MV-4-11 (cell line): ENCODE measurements around the gene DCLK1.

Experiments used
- DNase-seq: peaks from one replicate; lab custom pipeline; 2025; lab: John Stamatoyannopoulos, UW

Gene DCLK1

DNA sequence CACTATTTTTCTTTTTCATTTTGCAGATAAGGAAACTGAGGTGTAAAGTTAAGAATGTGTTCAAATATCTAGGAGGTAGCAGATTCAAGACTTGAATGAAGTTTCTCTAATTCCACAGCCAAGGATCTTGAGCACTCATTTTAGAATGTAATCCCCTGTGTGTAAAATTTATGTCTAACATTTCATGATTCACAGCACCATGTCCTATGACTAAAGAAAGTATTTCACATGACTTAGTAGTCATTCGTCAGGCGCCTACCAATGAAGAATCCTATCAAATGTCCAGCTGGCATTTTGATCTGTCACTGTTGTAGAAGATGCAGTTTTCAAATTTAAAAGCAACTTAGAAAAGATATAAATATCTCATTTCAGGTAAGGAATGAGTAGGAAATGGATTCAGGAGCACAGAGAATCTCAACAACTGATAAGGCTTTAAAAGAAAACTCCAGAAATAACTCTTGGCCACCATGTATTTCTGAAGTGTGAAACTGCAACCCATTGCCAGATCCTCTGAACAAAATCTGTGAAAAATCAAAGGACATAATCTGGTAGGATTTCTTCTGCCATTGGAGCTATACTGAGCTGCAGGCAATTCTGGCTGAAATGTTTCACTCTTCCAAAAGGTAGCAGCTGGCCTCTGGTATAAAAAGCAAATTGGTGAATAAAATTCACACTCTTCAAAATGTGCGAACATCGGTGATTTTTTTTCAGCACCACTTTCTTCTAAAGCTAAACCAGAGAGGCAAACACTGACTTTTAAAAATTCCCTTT is 92.2 kb downstream of the DCLK1 start:
- no peak for DNase-seq

- no peak for DNase-seq
Measured at GRCh38 chr13:36033035-36033434, 98.1 kb downstream of the DCLK1 start.

DNA sequence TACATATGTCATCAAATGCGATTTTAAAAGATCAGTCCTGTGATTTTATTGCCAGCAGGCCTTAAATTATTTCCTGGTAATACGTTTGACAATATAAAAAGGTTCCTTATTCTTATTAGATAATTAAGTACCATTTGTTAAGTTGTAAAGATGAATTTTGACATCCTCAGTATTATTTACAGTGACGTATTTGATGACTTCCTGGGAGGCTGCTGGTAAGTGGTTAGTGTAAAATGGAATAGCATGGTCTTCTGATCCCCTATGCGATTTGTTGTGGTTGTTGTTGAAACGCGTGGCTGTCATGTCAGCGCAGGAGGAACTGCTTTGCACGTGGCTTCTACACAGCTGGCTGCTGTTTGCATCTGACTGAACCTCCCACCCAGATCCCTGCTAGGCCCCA is 99.7 kb downstream of the DCLK1 start:
- DNase-seq: no peak

- DNase-seq: no peak
Measured at GRCh38 chr13:36030670-36031331, 100.4 kb downstream of the DCLK1 start.

GRCh38 chr13:36029166-36029565 is 102.0 kb downstream of the DCLK1 start:
- DNase-seq: no peak

- no peak for DNase-seq
Measured at GRCh38 chr13:36028359-36029025, 102.7 kb downstream of the DCLK1 start.

GRCh38 chr13:36026531-36026930 is 104.7 kb downstream of the DCLK1 start:
- no peak for DNase-seq

GRCh38 chr13:36014763-36015162 is 116.4 kb downstream of the DCLK1 start:
- DNase-seq: no peak

- DNase-seq: no peak
Measured at GRCh38 chr13:36006894-36007675, 124.1 kb downstream of the DCLK1 start.

GRCh38 chr13:36006347-36006746 is 124.8 kb downstream of the DCLK1 start:
- no peak for DNase-seq

- no peak for DNase-seq
Measured at GRCh38 chr13:36001561-36001960, 129.6 kb downstream of the DCLK1 start.

- peak; percentile 39 for DNase-seq
Measured at GRCh38 chr13:36000028-36000427, 131.2 kb downstream of the DCLK1 start.

DNA sequence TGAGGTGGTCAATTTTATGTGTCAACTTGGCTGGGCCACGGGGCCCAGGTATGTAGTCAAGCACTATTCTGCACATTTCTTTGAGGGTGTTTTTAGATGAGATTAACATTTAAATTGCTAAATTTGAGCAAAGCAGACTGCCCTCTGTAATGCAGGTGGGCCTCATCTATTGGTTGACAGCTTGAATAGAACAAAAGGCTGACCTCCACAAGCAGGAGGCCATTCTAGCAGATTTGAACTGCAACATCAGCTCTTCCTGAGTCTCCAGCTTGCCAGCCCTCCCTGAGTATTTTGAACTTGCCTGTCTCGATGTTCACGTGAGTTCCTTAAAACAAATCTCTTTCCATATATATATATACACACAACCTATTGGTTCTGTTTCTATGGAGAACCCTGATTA is 134.8 kb downstream of the DCLK1 start:
- DNase-seq: no peak

DNA sequence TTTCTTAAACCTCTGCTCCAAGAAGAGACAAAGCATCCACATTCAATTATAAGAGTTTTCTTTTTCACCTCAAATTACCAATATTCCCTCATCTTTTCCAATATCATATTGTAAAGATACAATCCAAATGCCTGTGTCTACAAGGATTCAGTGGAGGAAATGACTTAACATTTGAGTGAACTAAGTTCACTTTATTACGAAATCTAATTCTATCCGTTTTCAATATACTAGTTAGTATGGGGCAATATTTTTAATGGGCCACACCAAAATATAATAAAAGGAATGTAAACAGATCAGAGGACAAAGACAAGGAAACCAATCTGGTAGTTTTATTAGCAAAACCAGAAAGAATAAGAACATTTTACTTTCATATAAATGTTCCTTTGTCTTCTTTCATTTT is 136.0 kb downstream of the DCLK1 start:
- DNase-seq: peak; percentile 20

- DNase-seq: peak; percentile 92
Measured at GRCh38 chr13:35994131-35994966, 136.8 kb downstream of the DCLK1 start.

DNA sequence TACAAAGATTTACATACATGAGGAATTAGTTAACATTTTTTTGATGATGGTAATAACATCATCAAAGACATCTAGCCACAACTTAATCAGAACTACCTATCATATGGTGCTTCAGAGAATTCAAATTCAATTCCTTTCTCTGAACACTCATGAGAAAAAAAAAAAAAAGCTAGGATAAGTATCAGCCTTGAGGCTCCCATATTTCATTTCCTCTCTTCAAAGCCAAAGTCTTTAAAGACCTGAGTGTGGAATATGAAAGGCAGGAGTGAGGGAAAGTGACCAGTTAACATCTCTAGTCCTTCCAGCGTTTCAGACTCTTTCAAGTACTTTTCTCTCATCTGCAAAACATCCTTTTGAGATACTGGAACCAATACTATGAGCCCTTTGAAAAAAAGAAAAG is 137.5 kb downstream of the DCLK1 start:
- no peak for DNase-seq

GRCh38 chr13:35992964-35993363 is 138.2 kb downstream of the DCLK1 start:
- DNase-seq: peak; percentile 96

- DNase-seq: no peak
Measured at GRCh38 chr13:35990196-35990595, 141.0 kb downstream of the DCLK1 start.

- no peak for DNase-seq
Measured at GRCh38 chr13:35988648-35989081, 142.5 kb downstream of the DCLK1 start.

DNA sequence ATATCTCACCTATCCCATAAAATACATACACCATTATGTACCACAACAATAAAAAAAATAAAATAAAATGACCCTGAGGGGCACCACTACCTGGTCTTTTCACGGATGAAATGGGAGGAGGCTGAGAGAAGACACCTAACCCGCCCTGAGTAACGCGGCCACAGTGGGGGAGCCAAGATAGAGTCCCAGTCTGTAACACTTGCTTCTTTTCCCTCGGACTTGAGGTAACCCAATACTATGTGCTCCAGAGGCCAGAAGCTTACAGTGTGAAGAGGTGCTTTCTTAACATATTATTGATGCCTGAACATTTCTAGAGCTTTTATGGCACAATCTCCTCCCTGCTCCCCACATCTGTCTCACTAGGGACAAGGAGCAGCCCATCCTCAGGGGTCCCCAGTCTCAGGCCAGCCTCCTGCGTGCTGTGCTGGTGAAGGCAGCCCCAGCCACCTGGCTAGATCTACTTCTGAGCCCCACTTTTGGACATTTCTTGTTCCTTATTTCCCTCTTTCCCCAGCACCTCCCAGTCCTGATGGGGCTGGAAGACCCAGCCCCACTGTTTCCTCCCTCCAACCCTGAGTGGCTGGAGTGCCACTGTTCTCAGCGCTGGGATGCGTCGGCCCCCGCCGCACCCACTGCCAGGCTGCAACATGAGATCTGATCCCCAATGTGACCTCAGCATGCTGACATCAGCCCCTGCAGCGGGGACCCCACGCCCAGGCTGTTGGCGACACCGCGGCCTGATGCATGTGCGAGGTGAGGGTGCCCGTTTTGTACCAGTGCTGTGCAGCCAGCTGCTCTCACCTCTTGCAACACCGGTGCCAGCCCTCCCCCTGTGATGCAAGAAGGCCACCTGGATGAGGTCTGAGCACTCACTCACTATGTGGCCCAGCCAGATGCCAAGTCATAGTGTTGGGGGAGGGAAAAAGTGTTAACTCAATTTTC is 143.3 kb downstream of the DCLK1 start:
- peak; percentile 6 for DNase-seq
